Measurements from ENCODE around the gene RNASE8. TPM values are rescaled to one million over a fixed set of nuclear protein-coding genes. Genes with fewer than 3 reads are reported as not detected.
"Not testable (repeated sequence)": the region's sequence is repeated elsewhere in the genome, so short reads cannot be mapped to it uniquely, and the experiment has no call there.

The RNASE8 gene
- total RNA-seq (2014; rRNA removed; shearing (Covaris generic)) (not detected in 2 replicates), total RNA-seq (2022) (not detected in 2 replicates), Bru-seq, nascent RNA (not detected), BruChase-seq, experiment 1, labeled RNA remaining after a 6-hour chase (not detected), BruChase-seq, experiment 2, labeled RNA remaining after a 2-hour chase (not detected)
- long read RNA-seq, result 0 reads

- Histone ChIP-seq H3K79me2 (ENCODE audit: insufficient read depth, low read depth, low read length) (no peaks in the 10 kb centered on the region), H3K36me3 (ENCODE audit: insufficient read depth, low read length) (no peaks in the 10 kb centered on the region), H3K27ac (ENCODE audit: low read depth, low read length, poor library complexity, severe bottlenecking) (no peak within 1 kb of the TSS), H3K4me2 (ENCODE audit: low read length) (no peak within 1 kb of the TSS), H4K20me1 (ENCODE audit: insufficient read depth, low read length) (no peaks in the 10 kb centered on the region), H3K9me3 (ENCODE audit: low read length) (no peaks in the 10 kb centered on the region), H3K4me3 (ENCODE audit: low read depth, low read length, poor library complexity, severe bottlenecking) (no peak within 1 kb of the TSS), H2AFZ (ENCODE audit: low read length) (no peak within 1 kb of the TSS), H3K4me1 (ENCODE audit: insufficient read depth, low read length, poor library complexity, severe bottlenecking) (peaks cover 3% of the 10 kb centered on the region), H3K9me2 (ENCODE audit: insufficient read depth, low read length) (no peaks in the 10 kb centered on the region)
- CTCF ChIA-PET (ENCODE audit: unreplicated experiment), result no interaction called here
- no peak for TF ChIP-seq CTCF (conservative IDR thresholded peaks at IDR 0.05; ENCODE audit: low read length)
- TF ChIP-seq EZH2phosphoT487 (IDR thresholded peaks at IDR 0.05; ENCODE audit: borderline replicate concordance, low read depth, low read length), result no peak
- no TSS peak for BruUV-seq (replicated peaks)
- DNase-seq (ENCODE audit: low spot score), result no peak
- POLR2A ChIA-PET, result no interaction called here
- intact Hi-C loops (cut with micrococcal nuclease; ENCODE audit: unreplicated experiment), result no loop called here
These were observed at the start of gene RNASE8 for GRCh38 chr14:21057803-21058675. Gene RNASE8 (plus strand): TSS chr14:21057822. CDS start chr14:21057893, 71 bp downstream.

DNA sequence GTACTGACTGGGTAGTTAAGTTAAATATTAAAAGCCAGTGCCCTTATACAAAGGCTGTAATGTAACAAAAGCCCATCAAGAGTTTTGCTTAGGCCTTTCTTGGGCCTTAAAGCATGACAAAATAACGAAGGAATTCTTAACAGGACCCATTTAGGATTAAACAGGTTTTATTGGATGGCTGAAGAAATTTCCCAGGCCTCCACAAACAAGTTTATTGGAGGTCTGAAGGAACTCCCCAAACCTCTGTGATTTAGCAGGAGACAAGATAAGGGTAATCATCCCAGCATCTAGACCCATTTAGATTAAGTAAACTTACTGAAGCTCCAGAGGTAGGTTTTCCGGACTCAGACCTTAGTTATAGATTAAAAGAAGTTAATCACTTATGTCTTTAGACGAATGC lies 47.9 kb upstream of the RNASE8 start:
- not testable (repeated sequence) for H3K4me2 ChIP-seq (ENCODE audit: low read length)

GRCh38 chr14:21011136-21011535 lies 46.5 kb upstream of the RNASE8 start:
- DNase-seq (ENCODE audit: low spot score), result no peak
- Histone ChIP-seq H3K79me2 (ENCODE audit: insufficient read depth, low read depth, low read length) (no peaks in the 10 kb centered on the region), H3K9me2 (ENCODE audit: insufficient read depth, low read length) (no peaks in the 10 kb centered on the region), H3K36me3 (ENCODE audit: insufficient read depth, low read length) (no peaks in the 10 kb centered on the region), H3K4me3 (ENCODE audit: low read depth, low read length, poor library complexity, severe bottlenecking) (no peak overlapping the region), H2AFZ (ENCODE audit: low read length) (no peak overlapping the region), H3K4me2 (ENCODE audit: low read length) (no peak overlapping the region), H3K27ac (ENCODE audit: low read depth, low read length, poor library complexity, severe bottlenecking) (no peak overlapping the region), H4K20me1 (ENCODE audit: insufficient read depth, low read length) (no peaks in the 10 kb centered on the region), H3K4me1 (ENCODE audit: insufficient read depth, low read length, poor library complexity, severe bottlenecking) (no peaks in the 10 kb centered on the region), H3K9me3 (ENCODE audit: low read length) (no peaks in the 10 kb centered on the region)
- TF ChIP-seq CTCF (conservative IDR thresholded peaks at IDR 0.05; ENCODE audit: low read length), result no peak
- TF ChIP-seq EZH2phosphoT487 (IDR thresholded peaks at IDR 0.05; ENCODE audit: borderline replicate concordance, low read depth, low read length), result no peak
- BruUV-seq (replicated peaks), result no TSS peak
- POLR2A ChIA-PET, result interaction anchor here (0.8 to 1.3 kb wide), 2 partner anchors 20 to 25 kb away, joined by 3 to 4 read pairs; no protein-coding TSS in a partner anchor
- intact Hi-C loops (cut with micrococcal nuclease; ENCODE audit: unreplicated experiment), result no loop called here
- CTCF ChIA-PET (ENCODE audit: unreplicated experiment), result no interaction called here

More for the DNA sequence above, 47.9 kb upstream of the RNASE8 start:
- CTCF ChIA-PET (ENCODE audit: unreplicated experiment); H3K27ac ChIP-seq (ENCODE audit: low read depth, low read length, poor library complexity, severe bottlenecking); H3K9me2 ChIP-seq (ENCODE audit: insufficient read depth, low read length); BruUV-seq (replicated peaks); H4K20me1 ChIP-seq (ENCODE audit: insufficient read depth, low read length); intact Hi-C loops (cut with micrococcal nuclease; ENCODE audit: unreplicated experiment); H2AFZ ChIP-seq (ENCODE audit: low read length); POLR2A ChIA-PET; H3K4me3 ChIP-seq (ENCODE audit: low read depth, low read length, poor library complexity, severe bottlenecking); H3K4me1 ChIP-seq (ENCODE audit: insufficient read depth, low read length, poor library complexity, severe bottlenecking); H3K79me2 ChIP-seq (ENCODE audit: insufficient read depth, low read depth, low read length); H3K36me3 ChIP-seq (ENCODE audit: insufficient read depth, low read length); H3K9me3 ChIP-seq (ENCODE audit: low read length); DNase-seq (ENCODE audit: low spot score): not testable (repeated sequence)

All from OCI-LY7 (cell line).